Measurements from ENCODE around the gene RFX4. TPM values are rescaled to one million over a fixed set of nuclear protein-coding genes. Genes with fewer than 3 reads are reported as not detected.

Gene RFX4
- total and polyA plus RNA-seq, 10 of the 15 experiments (the other 5 are each of a cell fraction or from before 2014, with no cell fraction given): 0.02 to 0.23 TPM; not detected in 8

- in situ Hi-C loops (cut with MboI): no loop called here
- ChIA-PET POLR2A (no interaction called here), RAD21 (ENCODE audit: unreplicated experiment) (no interaction called here), SMC1A (ENCODE audit: uncharacterized antibody, unreplicated experiment) (interaction anchor here (0.5 kb wide), 1 partner anchor 364 kb away, joined by 3 read pairs; no protein-coding TSS in a partner anchor), CTCF (interaction anchor here (0.6 to 1.0 kb wide), 2 partner anchors 133 to 216 kb away, joined by 3 read pairs; no protein-coding TSS in a partner anchor)
- FAIRE-seq (no peak), ATAC-seq (no peak), DNase-seq (ENCODE audit: low read depth, low spot score) (no peak)
- Histone ChIP-seq H3K79me2 (ENCODE audit: control insufficient read depth, insufficient read depth, low read length) (no peaks in the 10 kb centered on the region), H3K4me1 (ENCODE audit: control insufficient read depth, insufficient read depth, low read length) (no peaks in the 10 kb centered on the region), H3K27me3 (replicated peaks in 1 of 2; ENCODE audit: control insufficient read depth in 2 of 2, insufficient read depth in 2 of 2, low read length in 1 of 2) (no peaks in the 10 kb centered on the region; a peak in 1 of 4 replicates), H3K4me3 (no peak overlapping the region), H3K9me3 (replicated peaks; ENCODE audit: control insufficient read depth, insufficient read depth, low read length) (no peaks in the 10 kb centered on the region), H3K4me2 (ENCODE audit: control insufficient read depth, insufficient read depth) (no peak overlapping the region), H3K36me3 (ENCODE audit: control insufficient read depth in 2 of 2, insufficient read depth in 2 of 2, low read length in 1 of 2) (no peaks in the 10 kb centered on the region), H3K27ac (ENCODE audit: control insufficient read depth, insufficient read depth) (no peak overlapping the region), H2AFZ (ENCODE audit: control insufficient read depth, low read depth, low read length) (no peak overlapping the region), H3K9ac (ENCODE audit: control insufficient read depth, insufficient read depth, low read length) (no peak overlapping the region), H4K20me1 (ENCODE audit: control insufficient read depth, insufficient read depth) (no peaks in the 10 kb centered on the region)
- no peak for TF ChIP-seq SIX5 (IDR thresholded peaks at IDR 0.05; ENCODE audit: low read depth, low read length, severe bottlenecking)
- 0 out of 6 replicates have a peak, but pooled peaks of 1 of the 3 experiments have one; percentile 9 for TF ChIP-seq CTCF (IDR thresholded peaks at IDR 0.05 in 2 of 3, conservative IDR thresholded peaks at IDR 0.05 in 1 of 3; ENCODE audit: control insufficient read depth in 2 of 3, extremely low read depth in 1 of 3, insufficient read depth in 1 of 3, low read depth in 3 of 3, low read length in 3 of 3)
- WGBS (ENCODE audit: insufficient coverage, insufficient replicate concordance, low lambda C conversion rate, missing lambda C conversion rate): 50% methylated on average over 8 of the region's 8 CpGs
- intact Hi-C loops (cut with micrococcal nuclease; ENCODE audit: unreplicated experiment): no loop called here
- BruUV-seq (replicated peaks): no TSS peak
Measured at GRCh38 chr12:106709068-106709511, 126.3 kb downstream of the RFX4 start.

- POLR2A ChIA-PET: no interaction called here
- CTCF ChIA-PET: interaction anchor here (1.0 kb wide), 1 partner anchor 132 kb away, joined by 3 read pairs; no protein-coding TSS in a partner anchor
- BruUV-seq (replicated peaks): no TSS peak
- Histone ChIP-seq H3K27ac (ENCODE audit: control insufficient read depth, insufficient read depth) (no peak overlapping the region), H3K9ac (ENCODE audit: control insufficient read depth, insufficient read depth, low read length) (no peak overlapping the region), H3K4me3 (no peak overlapping the region), H3K4me1 (ENCODE audit: control insufficient read depth, insufficient read depth, low read length) (no peaks in the 10 kb centered on the region), H2AFZ (ENCODE audit: control insufficient read depth, low read depth, low read length) (no peak overlapping the region), H3K9me3 (replicated peaks; ENCODE audit: control insufficient read depth, insufficient read depth, low read length) (no peaks in the 10 kb centered on the region), H4K20me1 (ENCODE audit: control insufficient read depth, insufficient read depth) (no peaks in the 10 kb centered on the region), H3K4me2 (ENCODE audit: control insufficient read depth, insufficient read depth) (no peak overlapping the region), H3K27me3 (replicated peaks in 1 of 2; ENCODE audit: control insufficient read depth in 2 of 2, insufficient read depth in 2 of 2, low read length in 1 of 2) (no peaks in the 10 kb centered on the region; a peak in 1 of 4 replicates), H3K36me3 (ENCODE audit: control insufficient read depth in 2 of 2, insufficient read depth in 2 of 2, low read length in 1 of 2) (no peaks in the 10 kb centered on the region), H3K79me2 (ENCODE audit: control insufficient read depth, insufficient read depth, low read length) (no peaks in the 10 kb centered on the region)
- no peak for DNase-seq (ENCODE audit: low read depth, low spot score)
- FAIRE-seq: no peak
- SMC1A ChIA-PET (ENCODE audit: uncharacterized antibody, unreplicated experiment): interaction anchor here (0.7 to 1.4 kb wide), 2 partner anchors 27 to 209 kb away, joined by 3 read pairs; no protein-coding TSS in a partner anchor
- in situ Hi-C loops (cut with MboI) (no loop called here), intact Hi-C loops (cut with micrococcal nuclease; ENCODE audit: unreplicated experiment) (no loop called here)
- ATAC-seq: no peak
- 59% methylated on average over 10 of the region's 10 CpGs for WGBS (ENCODE audit: insufficient coverage, insufficient replicate concordance, low lambda C conversion rate, missing lambda C conversion rate)
- RAD21 ChIA-PET (ENCODE audit: unreplicated experiment): no interaction called here
- TF ChIP-seq NKRF (conservative IDR thresholded peaks at IDR 0.05) (no peak), PML (IDR thresholded peaks at IDR 0.05; ENCODE audit: low read length) (no peak), NBN (IDR thresholded peaks at IDR 0.05) (no peak), NRF1 (conservative IDR thresholded peaks at IDR 0.05; ENCODE audit: low read depth, low read length) (no peak), POLR2AphosphoS5 (IDR thresholded peaks at IDR 0.05; ENCODE audit: low read length) (no peak), SIX5 (IDR thresholded peaks at IDR 0.05; ENCODE audit: low read depth, low read length, severe bottlenecking) (no peak), SP1 (IDR thresholded peaks at IDR 0.05; ENCODE audit: low read depth, low read length) (no peak), RBBP5 (conservative IDR thresholded peaks at IDR 0.05) (no peak), MAX (IDR thresholded peaks at IDR 0.05; ENCODE audit: low read depth, low read length) (no peak), STAT1 (conservative IDR thresholded peaks at IDR 0.05) (no peak)
Measured at GRCh38 chr12:106710143-106710893, 127.5 kb downstream of the RFX4 start.

All from GM12878 (cell line).